ENCODE results near the gene KCNN1. TPM values are rescaled to one million over a fixed set of nuclear protein-coding genes. Genes with fewer than 3 reads are reported as not detected.

The KCNN1 gene
- total RNA-seq, 1 donor from 2014 or later, result 1.8 TPM

GRCh38 chr19:17977021-17977420, 10.1 kb downstream of the KCNN1 start:
- Histone ChIP-seq H3K9me3 (ENCODE audit: low read depth) (no peaks in the 10 kb centered on the region), H3K27me3 (no peaks in the 10 kb centered on the region), H4K20me1 (ENCODE audit: low read depth) (no peaks in the 10 kb centered on the region), H3K79me2 (ENCODE audit: low read depth) (no peaks in the 10 kb centered on the region), H3K9ac (no peak overlapping the region), H3K27ac (no peak overlapping the region), H3F3A (ENCODE audit: low read depth) (no peaks in the 10 kb centered on the region), H3K4me3 (no peak overlapping the region), H3K36me3 (no peaks in the 10 kb centered on the region), H3K4me1 (no peaks in the 10 kb centered on the region), H2AFZ (replicated peaks) (no peak overlapping the region), H3K4me2 (no peak overlapping the region)
- TF ChIP-seq CTCF (IDR thresholded peaks at IDR 0.05), result no peak
- TF ChIP-seq EZH2phosphoT487 (IDR thresholded peaks at IDR 0.05), result no peak
- TF ChIP-seq EZH2 (IDR thresholded peaks at IDR 0.05), result no peak
- H3K4me1 Mint-ChIP-seq, result peaks cover 14% of the 10 kb centered on the region
- no peaks in the 10 kb centered on the region for H3K9me3 Mint-ChIP-seq
- peaks cover 8% of the 10 kb centered on the region for H3K27me3 Mint-ChIP-seq (ENCODE audit: insufficient read depth, low read depth)
- peaks cover 2% of the 10 kb centered on the region for H3K36me3 Mint-ChIP-seq
- no peak for DNase-seq (ENCODE audit: low spot score)
- no peak overlapping the region for H3K4me3 Mint-ChIP-seq
- H3K27ac Mint-ChIP-seq, result no peak overlapping the region

DNA sequence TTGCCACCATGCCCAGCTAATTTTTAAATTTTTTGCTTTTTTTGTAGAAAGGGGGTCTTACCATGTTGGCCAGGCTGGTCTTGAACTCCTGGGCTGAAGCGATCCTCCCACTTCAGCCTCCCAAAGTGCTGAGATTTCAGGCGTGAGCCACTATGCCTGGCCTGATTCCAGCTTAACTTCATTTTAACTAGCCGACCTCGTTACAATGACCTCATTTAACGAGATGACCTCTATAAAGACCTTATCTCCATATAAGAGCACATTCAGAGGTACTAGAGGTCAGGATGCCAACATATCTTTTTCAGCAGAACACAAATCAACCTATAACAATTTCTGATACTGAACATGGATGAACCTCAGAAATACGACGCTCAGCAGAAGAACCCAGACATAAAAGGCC, 10.6 kb downstream of the KCNN1 start:
- Histone ChIP-seq H3K4me2 (no peak overlapping the region), H4K20me1 (ENCODE audit: low read depth) (no peaks in the 10 kb centered on the region), H3K4me3 (no peak overlapping the region), H3K9ac (no peak overlapping the region), H3K27ac (no peak overlapping the region), H3K36me3 (no peaks in the 10 kb centered on the region), H3K9me3 (ENCODE audit: low read depth) (no peaks in the 10 kb centered on the region), H2AFZ (replicated peaks) (no peak overlapping the region), H3K27me3 (no peaks in the 10 kb centered on the region), H3F3A (ENCODE audit: low read depth) (no peaks in the 10 kb centered on the region), H3K79me2 (ENCODE audit: low read depth) (no peaks in the 10 kb centered on the region), H3K4me1 (no peaks in the 10 kb centered on the region)
- H3K27me3 Mint-ChIP-seq (ENCODE audit: insufficient read depth, low read depth), result peaks cover 8% of the 10 kb centered on the region
- H3K4me1 Mint-ChIP-seq, result peaks cover 10% of the 10 kb centered on the region
- peaks cover 2% of the 10 kb centered on the region for H3K36me3 Mint-ChIP-seq
- TF ChIP-seq EZH2phosphoT487 (IDR thresholded peaks at IDR 0.05), result no peak
- TF ChIP-seq EZH2 (IDR thresholded peaks at IDR 0.05), result no peak
- TF ChIP-seq CTCF (IDR thresholded peaks at IDR 0.05), result no peak
- no peak overlapping the region for H3K4me3 Mint-ChIP-seq
- no peaks in the 10 kb centered on the region for H3K9me3 Mint-ChIP-seq
- peak overlapping the region; percentile 7 for H3K27ac Mint-ChIP-seq
- no peak for DNase-seq (ENCODE audit: low spot score)

- no peak overlapping the region for H3K4me3 Mint-ChIP-seq
- H3K27me3 Mint-ChIP-seq (ENCODE audit: insufficient read depth, low read depth), result peaks cover 4% of the 10 kb centered on the region
- Histone ChIP-seq H4K20me1 (ENCODE audit: low read depth) (no peaks in the 10 kb centered on the region), H3K36me3 (no peaks in the 10 kb centered on the region), H3K9ac (no peak overlapping the region), H3K27me3 (no peaks in the 10 kb centered on the region), H3K27ac (no peak overlapping the region), H2AFZ (replicated peaks) (no peak overlapping the region), H3K79me2 (ENCODE audit: low read depth) (no peaks in the 10 kb centered on the region), H3F3A (ENCODE audit: low read depth) (no peaks in the 10 kb centered on the region), H3K4me2 (no peak overlapping the region), H3K4me3 (no peak overlapping the region), H3K4me1 (no peaks in the 10 kb centered on the region), H3K9me3 (ENCODE audit: low read depth) (no peaks in the 10 kb centered on the region)
- no peak for DNase-seq (ENCODE audit: low spot score)
- no peak overlapping the region for H3K27ac Mint-ChIP-seq
- no peak for TF ChIP-seq CTCF (IDR thresholded peaks at IDR 0.05)
- H3K4me1 Mint-ChIP-seq, result peaks cover 5% of the 10 kb centered on the region
- H3K9me3 Mint-ChIP-seq, result no peaks in the 10 kb centered on the region
- H3K36me3 Mint-ChIP-seq, result no peaks in the 10 kb centered on the region
These were observed 14.7 kb downstream of the KCNN1 start for GRCh38 chr19:17981611-17982010.

GRCh38 chr19:17982430-17982829, 15.5 kb downstream of the KCNN1 start:
- no peak overlapping the region for H3K4me2 ChIP-seq
- DNase-seq (ENCODE audit: low spot score), result no peak
- H2AFZ ChIP-seq (replicated peaks), result no peak overlapping the region
- no peak overlapping the region for H3K27ac ChIP-seq
- no peaks in the 10 kb centered on the region for H3K9me3 ChIP-seq (ENCODE audit: low read depth)
- H3K4me1 ChIP-seq, result no peaks in the 10 kb centered on the region
- no peak overlapping the region for H3K9ac ChIP-seq
- H3F3A ChIP-seq (ENCODE audit: low read depth), result no peaks in the 10 kb centered on the region
- no peaks in the 10 kb centered on the region for H3K9me3 Mint-ChIP-seq
- H3K36me3 ChIP-seq, result no peaks in the 10 kb centered on the region
- no peaks in the 10 kb centered on the region for H4K20me1 ChIP-seq (ENCODE audit: low read depth)
- H3K36me3 Mint-ChIP-seq, result no peaks in the 10 kb centered on the region
- H3K27ac Mint-ChIP-seq, result no peak overlapping the region
- H3K4me3 ChIP-seq, result no peak overlapping the region
- H3K27me3 ChIP-seq, result no peaks in the 10 kb centered on the region
- H3K27me3 Mint-ChIP-seq (ENCODE audit: insufficient read depth, low read depth), result peaks cover 4% of the 10 kb centered on the region
- H3K4me1 Mint-ChIP-seq, result peaks cover 2% of the 10 kb centered on the region
- H3K79me2 ChIP-seq (ENCODE audit: low read depth), result no peaks in the 10 kb centered on the region
- TF ChIP-seq EZH2 (IDR thresholded peaks at IDR 0.05) (no peak), EZH2phosphoT487 (IDR thresholded peaks at IDR 0.05) (no peak), CTCF (IDR thresholded peaks at IDR 0.05) (no peak)
- H3K4me3 Mint-ChIP-seq, result no peak overlapping the region
